Endothelial cell of umbilical vein (primary cell): ENCODE measurements around the gene KYAT1. TPM values are rescaled to one million over a fixed set of nuclear protein-coding genes. Genes with fewer than 3 reads are reported as not detected.

Experiments used
- BruUV-seq: library from RNA; stranded (reverse); fragments of 400-500 nt; replicated peaks from 2 replicates; lab custom pipeline; 2021; lab: Mats Ljungman, UMichigan
- CTCF ChIA-PET: fragments of 300-600, 350-600 bp; sonication (Branson Sonifier 250); formaldehyde crosslinking; loops from one replicate; lab custom pipeline; 2021; ENCODE audit warnings: antibody characterized with exemption, inconsistent platforms; lab: Charles Lee
- POLR2A ChIA-PET: fragments of 300-600, 350-600 bp; sonication (Branson Sonifier 250); formaldehyde crosslinking; loops from one replicate; lab custom pipeline; 2021; ENCODE audit warnings: antibody characterized with exemption, inconsistent platforms; lab: Charles Lee
- DNase-seq: peaks from one replicate; pipeline ENCODE4 v3.0.0-alpha.2; 2011; ENCODE audit warnings: low read depth, low spot score
- FAIRE-seq: peaks from 2 replicates; lab custom pipeline; 2011; peaks lifted over from hg19 to GRCh38; lab: Jason Lieb, UNC
- H2AFZ ChIP-seq: 2 replicates; pipeline ENCODE4 v1.6.0; 2012; ENCODE audit warnings: low read depth, low read length, control low read depth, inconsistent platforms
- H3K27ac ChIP-seq: 2 replicates; pipeline ENCODE4 v1.5.1; 2011; ENCODE audit warnings: low read depth, mild to moderate bottlenecking, control low read depth, low read length, moderate library complexity; ENCODE audit not compliant: insufficient read depth
- H3K27me3 ChIP-seq, 2 experiments: 2 replicates each; pipeline versions ENCODE4 v1.6.0 to v1.6.1; 2011; ENCODE audit warnings: low read length in 2 of 2, mixed read lengths in 1 of 2; ENCODE audit not compliant: control insufficient read depth in 2 of 2, insufficient read depth in 2 of 2
- H3K36me3 ChIP-seq, 2 experiments: 2 replicates in 1 of 2; 3 replicates in 1 of 2; pipeline ENCODE4 v1.5.1; 2011; ENCODE audit warnings: low read length in 2 of 2, mild to moderate bottlenecking in 1 of 2, moderate library complexity in 1 of 2; ENCODE audit not compliant: control insufficient read depth in 2 of 2, insufficient read depth in 2 of 2; ENCODE audit errors: extremely low read depth in 1 of 2
- H3K4me1 ChIP-seq: 3 replicates; pipeline ENCODE4 v1.5.1; 2011; ENCODE audit warnings: mild to moderate bottlenecking, low read length; ENCODE audit not compliant: control insufficient read depth, insufficient read depth; ENCODE audit errors: extremely low read depth
- H3K4me2 ChIP-seq: 2 replicates; pipeline ENCODE4 v1.6.1; 2011; ENCODE audit warnings: low read length, control low read depth, mixed read lengths; ENCODE audit not compliant: insufficient read depth
- H3K4me3 ChIP-seq, 3 experiments: fragments of 200-600 bp in 1 of 3; sonication (generic), shearing (Covaris generic) in 1 of 3; replicated peaks in 1 of 3; 2 replicates each; pipeline ENCODE4 v1.5.1; 2011 to 2016; ENCODE audit warnings: control low read depth in 3 of 3, low read length in 3 of 3, mild to moderate bottlenecking in 2 of 3, inconsistent platforms in 1 of 3, low read depth in 1 of 3, moderate library complexity in 1 of 3; ENCODE audit not compliant: insufficient read depth in 1 of 3
- H3K79me2 ChIP-seq: 2 replicates; pipeline ENCODE4 v1.6.0; 2012; ENCODE audit warnings: low read length, inconsistent platforms; ENCODE audit not compliant: control insufficient read depth, insufficient read depth
- H3K9ac ChIP-seq: replicated peaks from 2 replicates; pipeline ENCODE3; 2011; ENCODE audit warnings: low read length, control low read depth; ENCODE audit not compliant: insufficient read depth; ENCODE audit errors: extremely low read depth
- H3K9me1 ChIP-seq: replicated peaks from 3 replicates; pipeline ENCODE4 v1.6.0; 2011; ENCODE audit warnings: mild to moderate bottlenecking, low read length; ENCODE audit not compliant: control insufficient read depth, insufficient read depth; ENCODE audit errors: extremely low read depth
- H3K9me3 ChIP-seq: replicated peaks from 2 replicates; pipeline ENCODE4 v1.5.1; 2012; ENCODE audit warnings: low read length, inconsistent platforms; ENCODE audit not compliant: control insufficient read depth, insufficient read depth
- H4K20me1 ChIP-seq: replicated peaks from 2 replicates; pipeline ENCODE3; 2011; ENCODE audit warnings: mild to moderate bottlenecking, low read length; ENCODE audit not compliant: control insufficient read depth, insufficient read depth; ENCODE audit errors: extremely low read depth
- EZH2 ChIP-seq: IDR thresholded peaks from 2 replicates; pipeline ENCODE4 v1.6.1; 2012; ENCODE audit warnings: borderline replicate concordance, low read depth, mild to moderate bottlenecking, moderate library complexity, low read length, inconsistent platforms; ENCODE audit not compliant: severe bottlenecking
- FOS ChIP-seq: IDR thresholded peaks from 2 replicates; pipeline ENCODE4 v1.6.1; 2011; ENCODE audit warnings: mild to moderate bottlenecking, low read length, moderate library complexity, borderline replicate concordance; ENCODE audit not compliant: insufficient read depth
- GATA2 ChIP-seq: IDR thresholded peaks from 2 replicates; pipeline ENCODE4 v1.7.0; 2011; ENCODE audit warnings: low read depth, mild to moderate bottlenecking, moderate library complexity, mixed read lengths, low read length; ENCODE audit not compliant: insufficient read length, insufficient read depth
- JUN ChIP-seq: IDR thresholded peaks from 2 replicates; pipeline ENCODE4 v1.6.1; 2011; ENCODE audit warnings: borderline replicate concordance, low read depth; ENCODE audit not compliant: insufficient read length, insufficient read depth
- MYC ChIP-seq: IDR thresholded peaks from one replicate; pipeline ENCODE4 v1.6.1; 2011; ENCODE audit warnings: mild to moderate bottlenecking, low read depth, low read length
- POLR2A ChIP-seq: IDR thresholded peaks from 2 replicates; pipeline ENCODE4 v1.6.1; 2012; ENCODE audit warnings: low read depth, mild to moderate bottlenecking, control low read depth, low read length
- POLR2AphosphoS5 ChIP-seq: IDR thresholded peaks from 2 replicates; pipeline ENCODE4 v1.6.1; 2012; ENCODE audit warnings: low read depth, mild to moderate bottlenecking, control low read depth, low read length, moderate library complexity; ENCODE audit not compliant: insufficient read depth
- dilution Hi-C: fragments of 300-500 bp; cut with MboI; formaldehyde crosslinking; loops from one replicate; pipeline ENCODE4 v1.15.0; 2019; ENCODE audit warnings: low sequenced_read_pairs; ENCODE audit not compliant: extremely low pct_ligation_motif_present
- intact Hi-C: fragments of 100-400 bp; cut with micrococcal nuclease; formaldehyde crosslinking; loops from one replicate; pipeline ENCODE4 v1.10.0; 2022
- polyA plus RNA-seq, 4 experiments: library from polyadenylated mRNA; depleted of rRNA in 3 of 4; stranded (reverse) in 3 of 4; unstranded in 1 of 4; fragments of >200 nt; gene quantifications; 2 replicates each; pipeline versions ENCODE4 v1.2.1 to v1.2.3, GENCODE V29; 2011 to 2012; ENCODE audit warnings: missing spikeins in 1 of 4
- total RNA-seq: library from RNA; stranded (reverse); gene quantifications from 2 replicates; pipeline ENCODE4 v1.2.3, GENCODE V29; 2021
- TF ChIP-seq, protein P1 (sequence below): IDR thresholded peaks from 2 replicates; pipeline ENCODE4 v1.6.1; 2011; ENCODE audit not compliant: insufficient read depth, insufficient read length
- TF ChIP-seq, protein P2 (sequence below), 2 donors: IDR thresholded peaks; 1 replicate in 1 of 2; 2 replicates in 1 of 2; pipeline ENCODE4 v1.5.1; 2011; ENCODE audit warnings: low read length in 2 of 2, mild to moderate bottlenecking in 2 of 2, moderate library complexity in 2 of 2, control low read depth in 1 of 2, inconsistent platforms in 1 of 2, low read depth in 1 of 2; ENCODE audit not compliant: insufficient read depth in 1 of 2; ENCODE audit errors: extremely low read depth in 1 of 2

KYAT1 gene
- total and polyA plus RNA-seq, 2 donors (not counting 3 experiments of a cell fraction or from before 2014, with no cell fraction given): 7.2 to 9.6 TPM

DNA sequence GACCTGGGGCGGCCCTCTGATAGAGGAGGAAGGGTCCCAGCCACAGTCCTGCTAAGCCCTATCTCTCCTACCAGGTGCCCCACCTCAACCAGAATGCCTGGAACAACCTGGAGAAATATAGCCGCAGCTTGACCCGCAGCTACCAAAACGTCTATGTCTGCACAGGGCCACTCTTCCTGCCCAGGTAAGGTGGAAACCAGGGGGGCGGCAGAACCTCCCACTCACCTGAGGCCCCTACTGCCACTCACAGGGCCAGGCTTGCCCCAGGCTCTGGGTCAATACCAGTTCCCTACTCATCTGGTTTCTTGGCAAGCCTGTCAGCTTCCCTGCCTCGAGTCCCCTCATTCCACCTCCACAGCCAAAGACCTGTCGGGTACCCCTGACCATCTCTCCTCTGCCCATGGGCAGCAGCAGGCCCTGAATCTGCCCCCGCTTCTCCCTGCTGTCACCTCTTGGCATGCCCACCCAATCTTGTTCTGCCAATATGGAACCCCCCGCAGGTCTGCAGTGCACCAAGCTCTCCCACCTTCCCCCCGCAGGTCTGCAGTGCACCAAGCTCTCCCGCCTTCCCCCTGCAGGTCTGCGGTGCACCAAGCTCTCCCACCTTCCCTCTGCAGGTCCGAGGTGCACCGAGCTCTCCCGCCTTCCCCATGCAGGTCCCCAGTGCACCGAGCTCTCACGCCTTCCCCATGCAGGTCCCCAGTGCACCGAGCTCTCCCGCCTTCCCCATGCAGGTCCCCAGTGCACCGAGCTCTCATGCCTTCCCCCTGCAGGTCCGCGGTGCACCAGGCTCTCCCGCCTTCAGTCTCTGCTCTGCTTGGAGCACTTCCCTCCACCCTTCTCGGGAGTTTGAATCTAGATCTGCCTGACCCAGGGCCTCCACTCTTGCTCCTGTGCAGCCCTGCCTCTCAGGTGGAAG, 60.8 kb downstream of the KYAT1 start:
- dilution Hi-C loops: no loop called here
- TF ChIP-seq FOS: no peak
- TF ChIP-seq POLR2A: no peak
- no peak for TF ChIP-seq POLR2AphosphoS5
- TF ChIP-seq GATA2: no peak
- TF ChIP-seq JUN: no peak
- no peak for TF ChIP-seq EZH2
- TF ChIP-seq, protein P1, sequence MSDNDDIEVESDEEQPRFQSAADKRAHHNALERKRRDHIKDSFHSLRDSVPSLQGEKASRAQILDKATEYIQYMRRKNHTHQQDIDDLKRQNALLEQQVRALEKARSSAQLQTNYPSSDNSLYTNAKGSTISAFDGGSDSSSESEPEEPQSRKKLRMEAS: no peak
- no peak for TF ChIP-seq MYC
- TF ChIP-seq, protein P2, sequence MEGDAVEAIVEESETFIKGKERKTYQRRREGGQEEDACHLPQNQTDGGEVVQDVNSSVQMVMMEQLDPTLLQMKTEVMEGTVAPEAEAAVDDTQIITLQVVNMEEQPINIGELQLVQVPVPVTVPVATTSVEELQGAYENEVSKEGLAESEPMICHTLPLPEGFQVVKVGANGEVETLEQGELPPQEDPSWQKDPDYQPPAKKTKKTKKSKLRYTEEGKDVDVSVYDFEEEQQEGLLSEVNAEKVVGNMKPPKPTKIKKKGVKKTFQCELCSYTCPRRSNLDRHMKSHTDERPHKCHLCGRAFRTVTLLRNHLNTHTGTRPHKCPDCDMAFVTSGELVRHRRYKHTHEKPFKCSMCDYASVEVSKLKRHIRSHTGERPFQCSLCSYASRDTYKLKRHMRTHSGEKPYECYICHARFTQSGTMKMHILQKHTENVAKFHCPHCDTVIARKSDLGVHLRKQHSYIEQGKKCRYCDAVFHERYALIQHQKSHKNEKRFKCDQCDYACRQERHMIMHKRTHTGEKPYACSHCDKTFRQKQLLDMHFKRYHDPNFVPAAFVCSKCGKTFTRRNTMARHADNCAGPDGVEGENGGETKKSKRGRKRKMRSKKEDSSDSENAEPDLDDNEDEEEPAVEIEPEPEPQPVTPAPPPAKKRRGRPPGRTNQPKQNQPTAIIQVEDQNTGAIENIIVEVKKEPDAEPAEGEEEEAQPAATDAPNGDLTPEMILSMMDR (IDR thresholded peaks at IDR 0.05; ENCODE audit: extremely low read depth in 1 of 2, insufficient read depth in 1 of 2, low read depth in 1 of 2, low read length in 2 of 2): no peak
- FAIRE-seq: no peak
- no peaks in the 10 kb centered on the region for H3K27me3 ChIP-seq
- H4K20me1 ChIP-seq: no peaks in the 10 kb centered on the region
- H3K9me1 ChIP-seq: no peaks in the 10 kb centered on the region
- ChIA-PET CTCF (interaction anchor here (3.9 kb wide), 1 partner anchor 9 kb away, joined by 40 read pairs; the partner anchor contains the start of gene SPOUT1), POLR2A (no interaction called here)
- H3K27ac ChIP-seq: no peak overlapping the region
- no peak overlapping the region for H2AFZ ChIP-seq
- H3K4me1 ChIP-seq: peaks cover 6% of the 10 kb centered on the region
- no peak overlapping the region for H3K4me3 ChIP-seq
- no TSS peak for BruUV-seq
- no peak overlapping the region for H3K4me2 ChIP-seq
- no peak for DNase-seq
- H3K9ac ChIP-seq: no peak overlapping the region
- intact Hi-C loops: no loop called here
- H3K9me3 ChIP-seq: no peaks in the 10 kb centered on the region
- peaks cover 3 to 39% of the 10 kb centered on the region in 2 experiments for H3K36me3 ChIP-seq
- no peaks in the 10 kb centered on the region for H3K79me2 ChIP-seq
